NCI-H748 (cell line): ENCODE measurements around the gene STAT3.
A peak's percentile ranks its signal among the peaks of the same experiment; 100 is the strongest.
"Not testable (repeated sequence)": the region's sequence is repeated elsewhere in the genome, so short reads cannot be mapped to it uniquely, and the experiment has no call there.

ENCODE experiments used
- DNase-seq: peaks from one replicate; lab custom pipeline; 2025; ENCODE audit not compliant: unreplicated experiment; lab: John Stamatoyannopoulos, UW

The STAT3 gene

GRCh38 chr17:42386777-42387657, 1.2 kb downstream of the STAT3 start:
- peak; percentile 42 for DNase-seq

- no peak for DNase-seq
Measured at GRCh38 chr17:42381898-42382297, 6.3 kb downstream of the STAT3 start.

DNA sequence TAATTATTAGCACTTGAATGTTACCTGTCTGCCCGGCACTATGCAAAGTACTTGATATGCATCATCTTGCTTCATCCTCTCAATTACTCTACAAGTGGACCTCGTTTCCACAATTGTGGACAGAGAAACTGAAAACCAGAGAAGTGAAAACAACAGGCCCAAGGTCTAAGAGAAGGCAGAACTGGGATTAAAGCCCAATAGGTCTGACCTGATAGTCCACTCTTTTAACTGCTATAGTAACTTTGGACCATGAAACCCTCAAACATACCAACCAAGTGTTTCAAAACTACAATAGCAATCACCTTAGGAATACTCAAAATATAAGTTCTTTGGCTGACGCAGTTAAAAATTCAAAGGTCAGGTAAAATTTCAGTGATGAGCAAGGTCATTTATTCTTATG, 7.3 kb downstream of the STAT3 start:
- DNase-seq: no peak

DNA sequence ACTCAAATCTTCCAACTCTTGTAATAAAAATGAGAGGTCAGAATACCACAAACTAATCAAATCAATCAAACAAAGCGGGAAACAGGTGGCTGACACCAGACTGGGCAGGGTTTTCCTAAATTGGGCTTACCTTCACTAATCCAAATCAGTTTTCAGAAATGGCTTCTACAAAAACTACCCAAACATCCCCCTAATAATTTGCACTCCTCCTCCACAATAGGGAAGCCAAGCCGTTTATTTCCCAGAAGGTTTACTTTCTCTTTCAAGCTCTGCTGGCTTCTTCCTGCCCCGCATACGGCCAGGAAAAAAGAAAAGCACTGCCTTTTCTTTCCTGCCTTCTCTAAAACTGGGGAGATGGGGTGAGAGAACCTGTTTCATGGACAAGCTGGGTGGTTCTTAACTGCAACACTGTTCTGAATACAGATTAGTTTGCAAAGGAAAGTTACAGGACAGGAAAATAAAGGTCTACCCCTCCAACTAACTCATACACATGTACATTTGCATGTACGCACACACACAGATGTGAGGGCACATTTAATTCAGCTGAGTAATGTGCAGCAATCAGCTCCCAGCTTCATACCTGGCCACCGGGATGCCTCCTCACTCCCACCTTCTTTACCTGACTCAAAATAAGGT, 9.2 kb downstream of the STAT3 start:
- no peak for DNase-seq

DNA sequence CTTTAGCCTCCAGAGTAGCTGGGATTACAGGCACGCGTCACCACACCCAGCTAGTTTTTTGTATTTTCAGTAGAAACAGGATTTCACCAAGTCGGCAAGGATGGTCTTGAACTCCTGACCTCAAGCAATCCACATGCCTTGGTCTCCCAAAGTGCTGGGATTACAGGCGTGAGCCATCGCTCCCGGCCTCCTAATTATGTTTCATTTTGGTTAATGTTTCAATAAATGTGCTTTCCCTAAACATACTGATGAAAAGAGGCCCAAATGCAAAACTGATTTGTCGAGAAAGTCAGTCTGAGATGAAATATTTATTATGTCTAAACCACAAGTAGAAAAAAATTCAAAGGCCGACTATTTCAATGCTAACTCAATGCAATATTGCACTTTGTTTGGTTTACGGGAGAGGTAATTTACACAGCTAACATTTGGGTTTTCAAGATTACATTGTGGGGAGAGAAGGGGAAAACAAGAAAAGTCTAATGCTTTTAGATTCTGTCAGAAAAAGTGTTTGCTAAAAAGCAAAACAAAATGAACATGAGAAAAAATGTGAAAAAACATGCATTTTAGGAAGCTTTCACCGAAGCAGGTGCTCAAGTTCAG, 9.8 kb downstream of the STAT3 start:
- no peak for DNase-seq

DNA sequence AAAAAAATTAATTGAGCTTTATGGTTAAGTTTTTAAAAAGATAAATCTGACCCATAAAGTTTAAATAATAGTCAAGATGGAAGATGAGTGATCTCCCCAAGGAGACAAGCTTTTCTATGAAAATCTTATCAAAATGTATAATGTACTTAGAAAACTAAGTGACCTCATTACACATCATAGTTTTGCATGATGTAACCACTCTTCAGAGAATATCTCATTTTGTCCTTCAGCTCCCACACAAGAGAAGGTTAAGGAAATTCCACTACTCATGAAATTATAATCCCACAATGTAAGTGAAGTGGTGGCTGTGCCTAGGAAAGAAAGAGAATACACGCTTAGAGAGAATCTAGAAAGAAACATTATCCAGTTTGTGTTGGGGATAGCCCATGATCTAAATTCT, 14.3 kb downstream of the STAT3 start:
- no peak for DNase-seq

DNA sequence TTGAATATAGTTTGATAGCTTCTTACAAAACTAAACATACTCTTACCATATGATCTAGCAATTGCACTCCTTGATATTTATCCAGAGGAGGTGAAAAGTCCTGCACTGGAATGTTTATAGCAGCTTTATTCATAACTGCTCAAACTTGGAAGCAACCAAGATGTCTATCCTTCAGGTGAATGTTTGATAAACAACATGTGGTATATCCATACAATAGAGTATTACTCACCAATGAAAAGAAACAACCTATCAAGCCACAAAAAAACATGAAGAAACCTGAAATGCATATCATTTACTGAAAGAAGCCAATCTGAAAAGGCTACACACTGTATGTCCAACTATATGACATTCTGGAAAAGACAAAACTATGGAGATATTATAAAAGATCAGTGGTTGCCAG, 16.1 kb downstream of the STAT3 start:
- no peak for DNase-seq

DNA sequence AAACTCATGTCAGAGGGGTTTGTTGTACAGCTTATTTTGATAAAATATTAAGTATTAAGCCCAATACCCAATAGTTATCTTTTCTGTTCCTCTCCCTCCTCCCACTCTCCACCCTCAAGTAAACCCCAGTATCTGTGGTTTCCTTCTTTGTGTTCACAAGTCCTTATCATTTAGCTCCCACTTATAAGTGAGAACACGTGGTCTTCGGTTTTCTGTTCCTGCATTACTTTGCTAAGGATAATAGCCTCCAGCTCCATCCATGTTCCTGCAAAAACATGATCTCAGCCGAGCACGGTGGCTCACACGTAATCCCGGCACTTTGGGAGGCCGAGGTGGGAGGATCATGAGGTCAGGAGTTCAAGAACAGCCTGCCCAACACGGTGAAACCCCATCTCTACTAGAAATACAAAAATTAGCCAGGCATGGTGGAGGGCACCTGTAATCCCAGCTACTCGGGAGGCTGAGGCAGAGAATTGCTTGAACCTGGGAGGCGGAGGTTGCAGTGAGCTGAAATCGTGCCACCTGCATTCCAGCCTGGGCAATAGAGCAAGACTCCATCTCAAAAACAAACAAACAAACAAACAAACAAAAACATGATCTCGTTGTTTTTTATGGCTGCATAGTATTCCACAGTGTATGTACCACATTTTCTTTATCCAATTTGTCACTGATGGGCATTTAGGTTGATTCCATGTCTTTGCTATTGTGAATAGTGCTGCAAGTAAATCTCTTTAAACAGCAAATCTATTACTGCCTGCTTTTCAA, 19.3 kb downstream of the STAT3 start:
- not testable (repeated sequence) for DNase-seq

- not testable (repeated sequence) for DNase-seq
Measured at GRCh38 chr17:42368310-42368709, 19.9 kb downstream of the STAT3 start.

DNA sequence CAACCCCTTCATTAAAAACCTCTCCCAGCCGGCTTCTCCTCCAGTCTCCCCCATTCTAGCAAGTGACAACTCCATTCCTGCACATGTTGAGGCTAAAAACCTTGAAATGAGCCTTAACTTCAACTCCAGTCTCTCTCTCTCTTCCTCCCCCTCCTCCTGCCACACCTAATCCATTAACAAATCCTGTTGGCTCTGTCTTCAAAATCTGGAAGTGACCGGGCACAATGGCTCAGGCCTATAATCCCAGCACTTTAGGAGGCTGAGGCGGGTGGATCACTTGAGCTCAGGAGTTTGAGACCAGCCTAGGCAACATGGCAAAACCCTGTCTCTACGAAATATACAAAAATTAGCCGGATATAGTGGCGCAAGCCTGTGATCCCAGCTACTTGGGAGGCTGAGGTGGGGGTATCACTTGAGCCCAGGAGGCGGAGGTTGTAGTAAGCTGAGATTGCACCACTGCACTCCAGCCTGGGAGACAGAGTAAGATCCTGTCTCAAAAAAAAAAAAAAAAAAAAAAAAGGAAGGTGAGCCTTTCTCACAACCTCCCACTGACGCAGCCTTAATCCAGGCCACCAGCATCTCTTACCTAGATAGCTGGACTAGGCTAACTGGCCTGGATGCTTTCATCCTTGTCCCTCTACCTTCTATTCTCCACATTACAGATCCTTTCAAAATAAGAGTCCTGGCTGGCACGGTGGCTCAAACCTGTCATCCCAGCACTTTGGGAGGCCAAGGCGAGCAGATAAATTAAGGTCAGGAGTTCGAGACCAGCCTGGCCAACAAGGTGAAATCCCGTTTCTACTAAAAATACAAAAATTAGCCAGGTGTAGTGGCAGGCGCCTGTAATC, 21.8 kb downstream of the STAT3 start:
- not testable (repeated sequence) for DNase-seq

- DNase-seq: no peak
Measured at GRCh38 chr17:42365136-42365535, 23.1 kb downstream of the STAT3 start.

GRCh38 chr17:42363767-42364585, 24.3 kb downstream of the STAT3 start:
- no peak for DNase-seq

DNA sequence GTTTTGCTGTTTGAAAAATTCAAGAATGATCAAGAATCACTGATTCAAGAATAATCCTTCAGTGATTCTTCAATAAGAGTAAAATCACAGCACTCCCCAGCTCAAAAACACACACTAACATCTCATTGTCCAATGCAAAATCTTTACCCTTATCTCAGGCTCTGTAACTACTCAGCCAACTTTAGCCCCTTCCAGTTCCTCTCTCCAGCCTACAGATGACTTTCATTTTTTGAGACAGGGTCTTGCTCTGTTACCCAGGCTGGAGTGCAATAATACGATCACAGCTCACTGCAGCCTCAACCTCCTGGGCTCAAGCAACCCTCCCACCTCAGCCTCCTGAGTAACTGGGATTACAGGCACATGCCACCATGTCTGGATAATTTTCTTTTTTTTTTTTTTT, 25.0 kb downstream of the STAT3 start:
- DNase-seq: no peak

GRCh38 chr17:42362245-42362961, 25.8 kb downstream of the STAT3 start:
- DNase-seq: no peak

GRCh38 chr17:42361781-42362186, 26.5 kb downstream of the STAT3 start:
- no peak for DNase-seq

DNA sequence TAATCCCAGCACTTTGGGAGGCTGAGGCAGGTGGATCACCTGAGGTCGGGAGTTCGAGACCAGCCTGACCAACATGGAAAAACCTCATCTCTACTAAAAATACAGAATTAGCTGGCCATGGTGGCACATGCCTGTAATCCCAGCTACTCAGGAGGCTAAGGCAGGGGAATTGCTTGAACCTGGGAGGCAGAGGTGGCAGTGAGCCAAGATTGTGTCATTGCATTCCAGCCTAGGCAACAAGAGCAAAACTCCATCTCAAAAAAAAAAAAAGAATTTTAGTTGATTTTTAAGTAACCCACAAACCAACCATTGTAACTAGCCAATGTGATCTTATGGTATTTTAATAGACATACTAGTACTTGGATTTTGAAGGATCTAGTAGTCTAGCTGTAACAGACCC, 27.9 kb downstream of the STAT3 start:
- DNase-seq: not testable (repeated sequence)

GRCh38 chr17:42359133-42359532, 29.1 kb downstream of the STAT3 start:
- DNase-seq: no peak

- DNase-seq: no peak
Measured at GRCh38 chr17:42358434-42358833, 29.8 kb downstream of the STAT3 start.
